Astrocyte (in vitro differentiated cells and primary cell): Measurements from ENCODE around the gene PTPRU.

ENCODE experiments used
- CTCF ChIP-seq: IDR thresholded peaks from 2 replicates; pipeline ENCODE4 v1.5.1; 2011; ENCODE audit warnings: low read depth, mild to moderate bottlenecking, inconsistent platforms, low read length, moderate library complexity; ENCODE audit not compliant: insufficient read depth
- EZH2 ChIP-seq: IDR thresholded peaks from 2 replicates; pipeline ENCODE4 v1.6.1; 2012; ENCODE audit warnings: mild to moderate bottlenecking, low read length, inconsistent platforms; ENCODE audit not compliant: insufficient read depth

GRCh38 chr1:29256979-29257804 lies 20.9 kb downstream of the PTPRU start:
- no peak for TF ChIP-seq CTCF
- TF ChIP-seq EZH2: no peak
